GM18511 (cell line): ENCODE results near the gene OR13C9.
"Not testable (repeated sequence)": the region's sequence is repeated elsewhere in the genome, so short reads cannot be mapped to it uniquely, and the experiment has no call there.

Experiments
- ATAC-seq: cut with Tn5 transposase; IDR thresholded peaks from one replicate; pipeline ENCODE4 v1.9.1; 2021; ENCODE audit warnings: mild to moderate bottlenecking, moderate library complexity; ENCODE audit not compliant: unreplicated experiment

OR13C9 gene, protein sequence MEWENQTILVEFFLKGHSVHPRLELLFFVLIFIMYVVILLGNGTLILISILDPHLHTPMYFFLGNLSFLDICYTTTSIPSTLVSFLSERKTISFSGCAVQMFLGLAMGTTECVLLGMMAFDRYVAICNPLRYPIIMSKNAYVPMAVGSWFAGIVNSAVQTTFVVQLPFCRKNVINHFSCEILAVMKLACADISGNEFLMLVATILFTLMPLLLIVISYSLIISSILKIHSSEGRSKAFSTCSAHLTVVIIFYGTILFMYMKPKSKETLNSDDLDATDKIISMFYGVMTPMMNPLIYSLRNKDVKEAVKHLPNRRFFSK

DNA sequence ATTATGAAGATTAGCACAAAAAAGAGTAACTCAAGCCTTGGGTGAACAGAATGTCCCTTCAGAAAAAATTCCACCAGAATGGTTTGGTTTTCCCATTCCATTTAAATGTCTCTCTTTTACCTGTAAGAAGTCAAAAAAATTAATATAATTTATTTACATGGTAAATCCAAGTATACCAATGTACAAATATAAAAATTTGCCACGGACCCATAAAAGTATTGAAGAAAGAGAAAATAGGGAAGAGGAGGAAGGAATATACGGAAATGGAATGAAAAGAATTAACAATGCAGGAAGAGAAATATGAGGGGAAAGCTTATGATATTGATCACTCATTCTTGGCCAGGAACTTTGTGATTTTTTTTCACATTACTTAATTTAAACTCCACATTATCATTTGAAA is at the start of gene OR13C9:
Gene OR13C9 (minus strand): TSS at position 101 of the 400 bp plus-strand sequence. CDS start 0 bp downstream, at position 101.
- ATAC-seq: no peak

DNA sequence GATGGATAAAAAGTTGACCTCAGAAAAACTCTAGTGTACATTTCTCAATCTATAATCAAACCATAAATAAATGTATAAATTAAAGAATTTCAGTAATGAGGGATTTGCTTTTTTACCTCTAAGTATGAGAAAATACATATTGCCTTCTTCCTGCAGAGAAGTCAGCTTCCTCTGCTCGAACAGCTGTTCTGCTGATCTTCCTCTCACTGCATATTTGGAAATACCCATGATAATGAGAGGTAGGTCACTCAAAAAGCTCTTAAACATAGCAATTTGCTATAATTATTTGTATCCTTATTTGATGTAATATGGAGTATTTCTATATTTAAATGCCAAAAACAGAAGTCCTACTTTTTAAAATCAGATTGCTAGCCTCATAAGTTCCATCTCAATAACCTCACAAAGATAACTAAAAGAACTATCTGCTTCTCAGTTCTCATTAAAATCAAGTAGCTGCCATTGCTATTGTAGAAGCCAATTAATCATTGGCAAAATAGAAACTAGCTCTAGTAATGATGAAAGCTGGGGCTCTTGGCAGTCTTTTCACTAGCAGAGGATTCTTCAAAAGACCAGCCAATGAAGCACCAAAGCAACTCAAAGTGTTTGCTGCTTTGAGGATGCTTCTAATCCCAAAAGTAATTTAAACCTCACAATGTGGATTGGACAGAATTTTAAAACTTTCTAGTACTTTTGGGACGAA is 40.6 kb upstream of the OR13C9 start:
- no peak for ATAC-seq

DNA sequence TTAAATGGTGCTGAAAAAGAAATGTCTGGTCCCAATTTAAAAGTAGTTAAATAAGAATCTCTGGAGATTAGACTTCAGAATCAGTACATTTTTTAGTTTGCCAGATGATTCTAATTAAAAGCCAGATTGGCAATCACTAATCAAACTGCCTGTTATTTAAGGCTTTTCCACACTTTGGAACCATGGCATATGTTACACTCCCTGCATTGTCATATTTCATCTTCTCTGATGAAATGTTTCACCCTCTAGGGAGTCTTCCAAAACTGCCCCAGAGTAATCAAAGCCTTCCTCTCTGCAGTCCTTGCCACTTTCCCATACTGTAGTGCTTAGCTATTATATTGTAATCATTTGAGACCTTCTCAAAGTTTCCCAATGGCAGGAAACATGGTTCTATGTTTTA is 17.5 kb upstream of the OR13C9 start:
- no peak for ATAC-seq

DNA sequence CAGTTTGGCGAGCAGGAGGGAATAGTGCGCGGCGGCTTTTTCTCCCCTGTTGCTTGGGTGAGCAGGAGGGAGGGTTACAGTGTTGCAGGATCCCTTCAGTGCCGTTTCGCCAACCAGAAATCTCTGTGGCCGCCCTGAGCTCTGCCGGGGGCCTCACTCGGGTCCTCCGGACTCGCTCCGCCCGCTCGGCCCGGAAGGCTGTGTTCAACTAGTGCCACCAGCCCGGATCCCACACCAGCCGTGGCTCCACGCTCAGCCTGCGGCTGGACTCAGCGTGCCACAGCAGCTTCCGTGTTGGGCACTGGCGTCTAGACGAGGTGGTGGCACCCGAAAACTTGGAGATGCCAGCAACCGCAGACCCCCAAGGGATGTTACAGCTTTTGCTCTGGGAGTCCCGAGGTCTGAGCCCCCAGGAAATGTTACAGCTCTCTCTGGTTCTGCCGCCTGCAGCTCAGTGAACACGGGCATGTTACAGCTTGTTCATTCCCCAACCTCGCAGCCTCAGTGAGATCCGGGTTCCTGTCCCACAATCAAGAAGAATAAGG is 16.0 kb upstream of the OR13C9 start:
- ATAC-seq: no peak

DNA sequence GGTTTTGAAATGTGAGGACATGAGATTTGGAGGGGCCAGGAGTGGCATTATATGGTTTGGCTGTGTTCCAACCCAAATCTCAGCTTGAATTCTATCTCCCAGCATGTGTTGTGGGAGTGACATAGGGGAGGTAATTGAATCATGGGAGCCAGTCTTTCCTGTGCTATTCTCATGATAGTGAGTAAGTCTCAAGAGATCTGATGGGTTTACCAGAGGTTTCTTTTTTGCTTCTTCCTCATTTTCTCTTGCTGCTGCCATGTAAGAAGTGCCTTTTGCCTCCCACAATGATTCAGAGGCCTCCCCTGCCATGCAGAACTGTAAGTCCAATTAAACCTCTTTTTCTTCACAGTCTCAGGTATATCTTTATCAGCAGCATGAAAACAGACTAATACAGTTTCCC is 8.0 kb upstream of the OR13C9 start:
- not testable (repeated sequence) for ATAC-seq

DNA sequence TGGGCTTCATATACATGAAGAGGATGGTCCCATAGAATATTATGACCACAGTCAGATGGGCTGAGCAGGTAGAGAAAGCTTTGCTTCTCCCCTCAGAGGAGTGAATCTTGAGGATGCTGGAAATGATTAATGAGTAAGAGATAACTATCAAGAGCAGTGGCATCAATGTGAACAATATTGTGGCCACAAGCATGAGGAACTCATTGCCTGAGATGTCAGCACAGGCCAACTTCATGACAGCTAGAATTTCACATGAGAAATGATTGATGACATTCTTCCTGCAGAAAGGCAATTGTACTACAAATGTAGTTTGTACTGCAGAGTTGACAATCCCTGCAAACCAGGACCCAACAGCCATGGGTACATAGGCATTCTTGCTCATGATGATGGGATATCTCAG is 586 bp downstream of the OR13C9 start:
- no peak for ATAC-seq

DNA sequence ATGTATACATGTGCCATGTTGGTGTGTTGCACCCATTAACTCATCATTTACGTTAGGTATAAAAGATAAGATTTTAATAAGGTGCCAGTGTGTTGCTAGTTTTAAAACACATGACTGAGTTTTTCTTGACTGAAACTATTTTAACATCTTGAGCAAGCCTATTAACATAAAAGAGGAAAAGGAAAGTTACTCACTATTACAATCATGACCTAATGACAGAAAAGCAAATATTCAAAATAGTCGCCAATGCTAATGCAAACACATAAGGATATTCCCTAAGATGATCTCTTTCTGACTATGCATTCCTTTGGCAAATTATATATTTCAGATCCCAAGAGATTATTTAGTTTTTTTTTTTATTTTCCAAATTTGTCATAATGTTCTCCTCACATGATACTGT is 6.8 kb downstream of the OR13C9 start:
- ATAC-seq: no peak

DNA sequence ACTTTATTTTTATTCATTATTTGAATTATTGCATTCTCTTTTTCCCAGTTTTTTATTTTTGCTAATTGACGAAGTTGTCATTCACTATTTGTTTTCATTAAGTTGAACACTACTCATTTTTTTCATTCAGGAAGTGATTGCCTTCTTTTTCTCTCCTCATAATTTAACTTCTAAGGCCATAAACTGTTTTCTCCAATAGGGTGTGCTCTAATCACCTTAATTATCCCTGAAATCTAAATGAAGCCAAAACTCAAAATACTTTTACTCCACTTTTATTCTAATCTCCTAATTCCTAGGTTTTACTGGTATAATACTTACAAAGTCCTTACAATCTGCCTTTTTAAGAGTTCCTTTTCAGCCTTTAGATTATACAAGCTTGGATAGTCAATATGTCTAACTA is 9.7 kb downstream of the OR13C9 start:
- ATAC-seq: no peak

DNA sequence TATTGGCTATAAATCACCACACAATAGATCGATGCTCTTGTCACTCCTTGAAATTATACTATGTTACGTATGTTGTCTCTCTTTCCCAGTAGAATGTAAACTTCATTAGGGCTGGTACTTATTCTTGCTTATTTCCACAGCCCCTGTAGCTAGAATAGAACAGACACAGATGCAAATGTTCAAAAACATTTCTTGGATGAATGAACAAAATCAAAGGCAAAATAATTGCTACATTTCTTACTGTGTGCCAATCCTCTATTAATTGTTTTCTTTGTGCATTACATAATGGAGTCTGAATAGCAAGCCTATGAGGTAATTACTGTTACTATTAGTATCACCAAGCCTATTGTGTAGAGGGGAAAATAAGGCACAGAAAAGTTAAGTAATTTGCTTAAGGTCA is 11.9 kb downstream of the OR13C9 start:
- ATAC-seq: no peak

DNA sequence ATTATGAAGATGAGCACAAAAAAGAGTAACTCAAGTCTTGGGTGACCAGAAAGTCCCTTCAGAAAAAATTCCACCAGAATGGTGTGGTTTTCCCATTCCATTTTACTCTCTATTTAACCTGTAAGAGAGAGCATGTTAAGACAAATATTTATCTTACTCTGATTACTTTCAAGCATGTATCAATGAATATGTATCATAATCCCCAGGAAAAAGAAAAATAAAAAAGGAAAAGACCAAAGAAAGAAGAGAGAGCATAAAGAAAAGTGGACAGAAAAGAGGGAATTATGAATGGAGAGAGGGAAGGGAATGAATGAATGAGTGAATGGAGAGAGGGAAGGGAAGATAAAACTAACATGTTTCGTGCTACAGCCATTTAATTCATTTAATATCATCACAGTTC is 12.5 kb downstream of the OR13C9 start, which contains the start of gene OR13C2:
Gene OR13C2 (minus strand): TSS at position 101 of the 400 bp plus-strand sequence. CDS start 0 bp downstream, at position 101.
- ATAC-seq: not testable (repeated sequence)

DNA sequence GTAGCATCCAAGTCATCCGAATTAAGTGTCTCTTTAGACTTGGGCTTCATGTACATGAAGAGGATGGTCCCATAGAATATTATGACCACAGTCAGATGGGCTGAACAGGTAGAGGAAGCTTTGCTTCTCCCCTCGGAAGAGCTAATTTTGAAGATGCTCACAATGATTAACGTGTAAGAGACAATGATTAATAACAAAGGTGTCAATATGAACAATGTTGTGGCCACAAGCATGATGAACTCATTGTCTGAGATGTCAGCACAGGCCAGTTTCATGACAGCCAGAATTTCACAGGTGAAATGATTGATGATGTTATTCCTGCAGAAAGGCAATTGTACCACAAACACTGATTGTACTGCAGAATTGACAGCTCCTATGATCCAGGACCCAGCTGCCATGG is 13.2 kb downstream of the OR13C9 start:
- peak; percentile 65 for ATAC-seq

DNA sequence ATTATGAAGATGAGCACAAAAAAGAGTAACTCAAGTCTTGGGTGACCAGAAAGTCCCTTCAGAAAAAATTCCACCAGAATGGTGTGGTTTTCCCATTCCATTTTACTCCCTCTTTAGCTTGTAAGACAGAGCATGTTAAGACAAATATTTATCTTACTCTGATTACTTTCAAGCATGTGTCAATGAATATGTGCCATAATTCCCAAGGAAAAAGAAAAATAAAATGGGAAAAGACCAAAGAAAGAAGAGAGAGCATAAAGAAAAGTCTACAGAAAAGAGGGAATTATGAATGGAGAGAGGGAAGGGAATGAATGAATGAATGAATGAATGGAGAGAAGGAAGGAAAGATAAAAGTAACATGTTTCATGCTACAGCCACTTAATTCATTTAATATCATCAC is 18.7 kb downstream of the OR13C9 start, which contains the start of gene OR13C5:
Gene OR13C5 (minus strand): TSS at position 101 of the 400 bp plus-strand sequence. CDS start 0 bp downstream, at position 101.
- not testable (repeated sequence) for ATAC-seq

DNA sequence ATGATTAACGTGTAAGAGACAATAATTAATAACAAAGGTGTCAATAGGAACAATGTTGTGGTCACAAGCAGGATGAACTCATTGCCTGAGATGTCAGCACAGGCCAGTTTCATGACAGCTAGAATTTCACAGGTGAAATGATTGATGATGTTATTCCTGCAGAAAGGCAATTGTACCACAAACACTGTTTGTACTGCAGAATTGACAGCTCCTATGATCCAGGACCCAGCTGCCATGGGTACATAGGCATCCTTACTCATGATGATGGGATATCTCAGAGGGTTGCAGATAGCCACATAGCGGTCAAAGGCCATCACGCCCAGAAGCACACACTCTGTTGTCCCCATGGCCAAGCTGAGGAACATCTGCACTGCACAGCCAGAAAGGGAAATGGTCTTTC is 19.3 kb downstream of the OR13C9 start:
- ATAC-seq: not testable (repeated sequence)

DNA sequence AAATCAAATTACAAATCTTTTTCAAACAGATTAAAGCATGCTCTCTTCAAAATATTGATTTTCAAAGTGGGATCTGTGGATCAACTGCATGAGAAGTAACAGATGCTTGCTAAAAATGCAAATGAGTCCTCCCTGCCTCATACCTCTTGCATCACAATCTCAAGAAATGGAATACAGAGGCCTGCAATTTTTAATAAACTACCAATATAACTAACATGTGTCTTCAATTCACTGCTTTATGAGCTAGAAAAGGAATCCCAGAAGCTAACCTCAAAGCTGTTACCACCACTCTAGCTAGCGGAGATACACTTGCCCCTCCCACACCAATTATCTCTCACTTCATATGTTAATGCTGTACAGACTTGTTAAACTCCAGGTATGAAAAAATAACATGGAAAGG is 28.4 kb downstream of the OR13C9 start:
- ATAC-seq: no peak

DNA sequence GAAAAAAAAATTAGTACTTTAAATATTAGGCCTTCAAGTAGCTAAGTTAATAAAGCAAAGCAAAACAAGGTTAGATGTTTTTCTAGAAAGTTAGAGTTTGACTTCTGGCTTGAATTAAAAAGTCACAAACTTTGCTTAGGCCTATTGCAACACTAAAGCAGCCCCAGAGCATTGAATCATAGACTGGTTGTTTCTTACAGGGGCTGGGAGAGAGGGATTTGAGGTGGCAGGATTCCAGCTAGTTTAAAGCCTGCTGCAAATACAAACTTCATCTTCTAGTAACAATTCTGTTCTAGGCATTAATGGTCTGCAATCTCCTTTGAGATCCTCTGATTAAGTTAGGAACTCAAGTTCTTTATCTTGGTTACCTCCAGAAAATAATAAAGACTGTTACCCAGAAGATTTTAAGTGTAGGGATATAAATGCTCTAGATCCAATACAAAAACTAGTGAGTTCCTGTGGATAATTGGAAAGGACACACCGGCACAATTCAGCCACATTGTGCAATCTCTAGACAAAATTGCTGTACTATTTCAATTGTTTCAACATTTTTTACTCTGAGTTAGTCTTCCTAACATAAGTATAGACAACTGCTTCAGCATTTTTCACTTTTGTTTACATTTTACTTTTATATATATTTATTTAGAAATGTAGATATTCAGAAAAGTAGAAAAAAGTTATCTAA is 31.4 kb downstream of the OR13C9 start:
- no peak for ATAC-seq

DNA sequence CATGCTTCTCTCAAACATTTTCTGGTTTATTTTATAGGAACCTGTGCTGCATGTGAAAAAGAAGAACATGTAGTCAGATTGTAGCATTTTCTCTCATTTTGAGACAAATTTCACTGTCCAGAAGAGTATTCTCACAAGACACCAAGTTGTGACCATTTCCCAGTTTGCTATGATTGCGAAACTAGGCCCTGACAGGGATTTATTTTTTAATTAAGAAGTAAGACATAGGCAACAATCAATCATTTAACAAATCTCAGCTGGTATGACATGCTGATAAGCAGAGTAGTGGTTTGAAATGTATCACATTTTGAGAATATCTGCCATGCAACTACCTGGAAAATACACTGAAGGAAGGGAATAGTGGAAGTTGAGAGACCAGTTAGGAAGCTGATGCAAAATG is 37.4 kb downstream of the OR13C9 start:
- no peak for ATAC-seq

DNA sequence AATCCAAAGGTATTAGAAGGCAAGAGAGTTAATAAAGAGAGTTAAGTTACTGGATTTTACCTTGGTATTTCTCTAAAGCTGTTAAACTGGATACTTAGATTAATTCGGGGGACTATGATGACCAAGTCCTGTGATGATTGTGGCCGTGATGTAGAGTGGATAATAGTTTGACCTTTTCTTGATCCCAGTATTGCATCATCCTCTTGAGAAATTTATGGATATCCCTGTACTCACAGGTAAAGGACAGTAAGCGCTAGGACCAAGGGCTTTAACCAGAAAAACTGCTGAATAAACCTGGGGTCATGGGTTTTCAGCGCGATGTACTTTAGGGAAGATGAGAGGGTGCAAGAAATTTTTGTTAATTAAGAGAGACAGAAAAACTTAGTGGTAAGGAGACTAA is 40.7 kb downstream of the OR13C9 start:
- no peak for ATAC-seq

DNA sequence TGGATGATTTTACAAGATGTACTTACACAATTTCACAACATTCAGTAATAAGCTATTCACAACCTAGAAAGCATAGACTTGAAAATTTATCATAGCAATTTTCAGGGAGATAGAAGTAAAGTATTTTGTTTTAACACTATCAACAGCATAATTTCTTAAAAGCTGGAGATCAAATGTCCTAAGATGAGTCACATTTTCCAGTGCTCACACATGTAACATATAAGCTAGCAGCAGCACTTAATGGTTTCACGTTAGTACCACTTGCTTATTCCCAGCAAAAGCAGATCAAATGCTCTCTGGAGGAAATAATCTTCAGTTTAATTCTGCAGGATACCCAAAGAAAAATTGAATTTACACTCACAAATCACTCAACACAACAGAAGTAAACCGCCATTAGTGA is 42.5 kb downstream of the OR13C9 start:
- ATAC-seq: no peak

DNA sequence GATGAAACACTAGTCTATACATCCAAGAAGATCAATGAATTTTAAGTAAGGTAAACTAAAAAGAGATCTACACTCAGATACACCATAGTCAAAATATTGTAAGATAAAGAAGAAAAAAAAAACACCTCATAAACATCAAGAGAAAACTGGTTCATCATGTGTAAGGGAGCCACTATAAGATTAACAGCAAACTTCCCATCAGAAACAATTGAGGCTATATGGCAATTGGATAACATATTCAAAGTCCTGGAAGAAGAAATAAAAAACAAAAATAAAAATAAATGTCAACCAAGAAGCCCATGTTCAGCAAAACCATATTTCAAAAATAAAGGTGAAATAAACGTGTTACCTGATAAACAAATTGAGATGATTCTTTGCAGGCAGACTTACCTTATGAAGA is 45.4 kb downstream of the OR13C9 start:
- ATAC-seq: no peak

DNA sequence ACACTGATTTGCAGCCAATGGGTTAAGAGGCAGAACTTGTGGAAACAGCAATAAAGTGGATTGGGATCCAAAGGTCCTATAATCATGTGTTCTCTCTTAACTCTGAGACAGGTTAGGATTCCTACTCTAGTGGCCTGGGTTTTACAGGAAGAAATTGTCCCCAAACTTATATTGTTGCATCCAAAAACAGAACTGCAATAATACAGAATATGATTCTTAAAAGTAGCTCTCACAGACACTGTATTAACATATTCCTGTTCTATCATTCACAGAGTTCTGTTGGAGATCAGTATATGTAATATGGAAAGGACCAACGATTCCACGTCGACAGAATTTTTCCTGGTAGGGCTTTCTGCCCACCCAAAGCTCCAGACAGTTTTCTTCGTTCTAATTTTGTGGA is 49.1 kb downstream of the OR13C9 start, which contains the start of gene OR13C8:
Gene OR13C8 (plus strand): TSS at position 301 of the 400 bp plus-strand sequence. CDS start 0 bp downstream, at position 301.
- no peak for ATAC-seq
